ENCODE measurements around the gene MX1.

- no peak for TF ChIP-seq CTCF (conservative IDR thresholded peaks at IDR 0.05 in 1 of 2, IDR thresholded peaks at IDR 0.05 in 1 of 2; ENCODE audit: low read depth in 1 of 2, low read length in 2 of 2)
- TF ChIP-seq EZH2 (IDR thresholded peaks at IDR 0.05; ENCODE audit: low read length, missing control alignments): no peak
Observed at GRCh38 chr21:41449613-41450012, 23.6 kb downstream of the MX1 start.
